ENCODE results near the gene SLC41A3.

The SLC41A3 gene

DNA sequence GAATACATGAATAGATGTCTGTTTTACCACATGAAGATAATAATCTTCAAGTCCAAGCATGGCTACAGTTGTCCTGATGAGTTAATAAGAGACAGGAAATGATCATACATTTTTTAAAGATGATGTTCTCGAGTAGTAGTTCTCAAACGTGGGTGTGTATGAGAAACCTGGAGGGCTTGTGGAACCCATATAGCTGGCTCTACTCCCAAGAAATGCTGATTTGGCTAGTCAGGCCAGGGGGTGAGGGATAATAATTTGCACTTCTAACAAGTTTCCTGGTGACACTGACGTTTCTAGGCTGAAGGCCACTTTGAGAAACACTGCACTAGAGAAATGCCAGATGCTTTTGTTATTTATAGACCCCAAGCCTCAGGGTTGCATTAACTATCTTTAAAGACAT, 78.0 kb downstream of the SLC41A3 start:
- TF ChIP-seq CTCF (IDR thresholded peaks at IDR 0.05) = no peak

DNA sequence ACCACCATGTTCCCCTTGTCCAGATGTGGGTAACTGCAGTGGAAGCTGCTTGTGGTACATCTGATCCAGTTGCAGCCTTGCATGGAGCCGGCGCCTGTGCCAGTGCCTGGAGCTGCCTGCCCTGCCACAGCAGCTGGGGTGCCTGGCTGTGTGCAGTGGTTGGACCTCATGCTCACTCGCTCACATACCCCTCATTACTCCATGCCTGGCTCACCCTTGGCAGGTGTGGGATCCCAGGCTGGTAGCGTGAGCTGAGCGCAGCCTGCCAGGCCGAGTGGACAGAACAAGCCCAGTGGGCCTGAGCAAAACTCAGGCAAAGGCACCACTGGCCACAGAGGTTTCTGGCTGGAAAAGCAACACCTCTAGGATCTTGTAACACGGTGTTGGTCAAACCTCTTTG, 79.2 kb downstream of the SLC41A3 start:
- no peak for TF ChIP-seq CTCF (IDR thresholded peaks at IDR 0.05)

GRCh38 chr3:126004217-126004616, 79.7 kb downstream of the SLC41A3 start:
- no peak for TF ChIP-seq CTCF (IDR thresholded peaks at IDR 0.05)

DNA sequence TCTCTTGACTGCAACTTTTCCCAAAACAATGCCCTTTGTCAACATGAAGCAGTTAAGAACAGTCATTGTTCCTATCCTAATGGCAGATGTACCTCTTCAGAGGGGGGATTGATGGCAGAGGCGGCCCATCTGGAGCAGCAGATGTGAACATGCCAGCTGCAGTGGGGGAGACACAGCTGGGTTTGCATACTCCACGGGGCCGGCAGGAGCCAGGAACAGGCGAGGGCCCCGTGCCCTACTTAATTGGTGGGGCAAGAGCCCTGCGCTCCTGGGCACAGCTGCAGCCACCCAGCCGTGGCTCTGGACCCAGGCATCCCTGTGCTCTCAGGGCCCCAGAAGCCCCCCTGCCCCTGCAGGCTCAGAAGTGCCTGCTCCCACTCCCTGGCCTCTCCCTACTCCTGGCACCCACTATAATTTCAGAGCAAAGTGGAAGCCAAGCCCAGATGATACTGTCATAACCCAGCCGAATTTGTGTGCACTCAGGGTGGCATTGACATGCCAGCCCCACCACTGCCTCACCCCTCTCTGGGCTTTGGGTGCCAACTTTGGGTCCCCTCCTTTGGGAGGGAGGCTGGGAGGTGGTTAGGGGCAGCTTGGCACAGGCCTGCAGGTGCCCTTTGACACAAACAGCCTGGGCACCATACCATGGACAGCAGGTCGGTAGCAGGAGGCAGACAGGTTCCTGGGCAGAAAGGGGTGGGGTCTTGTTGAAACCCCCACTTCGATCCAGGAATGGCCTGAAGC, 80.3 kb downstream of the SLC41A3 start:
- TF ChIP-seq CTCF (IDR thresholded peaks at IDR 0.05) = no peak

GRCh38 chr3:126002189-126002588, 81.7 kb downstream of the SLC41A3 start:
- TF ChIP-seq CTCF (IDR thresholded peaks at IDR 0.05) = no peak

DNA sequence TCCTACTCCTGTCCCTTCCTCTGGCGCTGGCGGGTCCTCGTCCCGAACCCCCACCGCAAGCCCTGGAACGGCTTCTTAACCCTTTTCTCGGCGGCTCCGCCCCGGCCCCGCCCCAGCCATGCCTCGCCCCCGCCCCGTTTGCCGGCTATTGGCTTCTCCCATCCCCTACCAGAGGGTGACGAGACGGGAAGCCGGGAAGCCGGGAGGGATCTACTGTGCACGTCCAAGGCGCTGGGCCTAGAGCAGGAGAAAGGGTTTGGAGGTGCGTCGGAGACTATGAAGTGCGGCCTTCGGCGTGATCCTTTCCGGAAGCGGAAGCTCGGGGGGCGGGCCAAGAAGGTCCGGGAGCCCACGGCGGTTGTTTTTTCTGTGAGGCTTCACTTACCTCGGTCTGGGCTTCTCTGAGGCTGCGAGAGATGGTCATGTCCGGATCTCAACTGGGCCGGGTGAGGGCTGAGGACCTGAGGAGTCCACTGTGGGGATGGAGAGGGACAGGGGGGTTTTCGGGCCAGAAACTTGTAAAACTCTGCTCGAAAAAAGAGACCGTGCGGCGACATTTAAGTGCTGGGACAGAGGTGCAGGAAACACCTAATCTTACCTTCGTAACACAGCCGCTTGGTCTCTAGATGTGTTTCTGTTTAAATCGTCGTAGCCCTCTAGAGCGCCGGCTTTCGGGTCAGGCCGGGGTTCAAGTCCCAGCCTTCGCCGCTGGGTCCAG, 93.5 kb downstream of the SLC41A3 start:
- no peak for TF ChIP-seq CTCF (IDR thresholded peaks at IDR 0.05)

GRCh38 chr3:125971997-125972944, 111.7 kb downstream of the SLC41A3 start:
- peak; percentile 78 for TF ChIP-seq CTCF (IDR thresholded peaks at IDR 0.05)

All from LNCAP (cell line).